ENCODE data around the gene TACC3. TPM values are rescaled to one million over a fixed set of nuclear protein-coding genes. Genes with fewer than 3 reads are reported as not detected.
A peak's percentile ranks its signal among the peaks of the same experiment; 100 is the strongest.

Gene TACC3
- polyA plus RNA-seq, 1 experiment, result 24.0 TPM

DNA sequence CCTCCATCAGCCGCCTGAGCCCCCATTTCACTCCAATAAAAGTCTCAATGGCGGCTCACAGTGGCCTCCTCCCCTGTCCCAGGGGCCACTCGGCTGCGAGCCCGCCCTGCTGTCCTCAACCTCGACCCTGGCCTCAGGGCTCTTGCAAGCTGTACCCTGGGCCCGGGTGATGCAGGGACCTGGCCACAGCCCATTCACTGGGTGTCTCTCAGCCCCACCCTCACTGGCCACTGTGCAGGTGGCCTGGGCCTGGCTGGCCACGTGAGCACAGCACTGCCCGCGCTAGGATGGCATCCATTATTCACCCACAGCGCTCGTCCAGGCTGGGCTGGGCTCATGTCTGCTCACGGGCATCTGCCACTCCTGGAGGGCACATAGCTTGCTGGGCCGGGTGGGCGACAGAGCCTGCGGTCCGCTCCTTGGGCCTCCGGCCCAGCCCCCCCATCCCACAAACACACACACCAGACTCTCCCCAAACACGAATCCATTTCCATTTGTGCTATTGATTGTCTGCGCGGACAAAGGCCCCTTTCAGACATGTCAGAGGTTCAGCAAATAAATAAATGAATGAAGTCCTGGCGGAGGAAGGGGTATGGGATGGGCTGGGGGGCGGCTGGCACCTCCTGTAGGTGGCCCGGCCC, 55.3 kb downstream of the TACC3 start:
- ChIA-PET POLR2A (no interaction called here), CTCF (interaction anchor here (1.5 to 2.0 kb wide), 2 partner anchors 15 to 34 kb away, joined by 4 to 12 read pairs; no protein-coding TSS in a partner anchor)
- Histone ChIP-seq H3K27me3 (ENCODE audit: control insufficient read depth, insufficient read depth, low read length) (no peaks in the 10 kb centered on the region), H3K36me3 (ENCODE audit: control insufficient read depth, insufficient read depth, low read length) (no peaks in the 10 kb centered on the region), H3K4me3 (ENCODE audit: low read depth, low read length) (no peak overlapping the region)
- DNase-seq (ENCODE audit: low read depth), result no peak
- TF ChIP-seq, protein P1, sequence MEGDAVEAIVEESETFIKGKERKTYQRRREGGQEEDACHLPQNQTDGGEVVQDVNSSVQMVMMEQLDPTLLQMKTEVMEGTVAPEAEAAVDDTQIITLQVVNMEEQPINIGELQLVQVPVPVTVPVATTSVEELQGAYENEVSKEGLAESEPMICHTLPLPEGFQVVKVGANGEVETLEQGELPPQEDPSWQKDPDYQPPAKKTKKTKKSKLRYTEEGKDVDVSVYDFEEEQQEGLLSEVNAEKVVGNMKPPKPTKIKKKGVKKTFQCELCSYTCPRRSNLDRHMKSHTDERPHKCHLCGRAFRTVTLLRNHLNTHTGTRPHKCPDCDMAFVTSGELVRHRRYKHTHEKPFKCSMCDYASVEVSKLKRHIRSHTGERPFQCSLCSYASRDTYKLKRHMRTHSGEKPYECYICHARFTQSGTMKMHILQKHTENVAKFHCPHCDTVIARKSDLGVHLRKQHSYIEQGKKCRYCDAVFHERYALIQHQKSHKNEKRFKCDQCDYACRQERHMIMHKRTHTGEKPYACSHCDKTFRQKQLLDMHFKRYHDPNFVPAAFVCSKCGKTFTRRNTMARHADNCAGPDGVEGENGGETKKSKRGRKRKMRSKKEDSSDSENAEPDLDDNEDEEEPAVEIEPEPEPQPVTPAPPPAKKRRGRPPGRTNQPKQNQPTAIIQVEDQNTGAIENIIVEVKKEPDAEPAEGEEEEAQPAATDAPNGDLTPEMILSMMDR (IDR thresholded peaks at IDR 0.05; ENCODE audit: insufficient read depth, low read depth, low read length), result no peak

DNA sequence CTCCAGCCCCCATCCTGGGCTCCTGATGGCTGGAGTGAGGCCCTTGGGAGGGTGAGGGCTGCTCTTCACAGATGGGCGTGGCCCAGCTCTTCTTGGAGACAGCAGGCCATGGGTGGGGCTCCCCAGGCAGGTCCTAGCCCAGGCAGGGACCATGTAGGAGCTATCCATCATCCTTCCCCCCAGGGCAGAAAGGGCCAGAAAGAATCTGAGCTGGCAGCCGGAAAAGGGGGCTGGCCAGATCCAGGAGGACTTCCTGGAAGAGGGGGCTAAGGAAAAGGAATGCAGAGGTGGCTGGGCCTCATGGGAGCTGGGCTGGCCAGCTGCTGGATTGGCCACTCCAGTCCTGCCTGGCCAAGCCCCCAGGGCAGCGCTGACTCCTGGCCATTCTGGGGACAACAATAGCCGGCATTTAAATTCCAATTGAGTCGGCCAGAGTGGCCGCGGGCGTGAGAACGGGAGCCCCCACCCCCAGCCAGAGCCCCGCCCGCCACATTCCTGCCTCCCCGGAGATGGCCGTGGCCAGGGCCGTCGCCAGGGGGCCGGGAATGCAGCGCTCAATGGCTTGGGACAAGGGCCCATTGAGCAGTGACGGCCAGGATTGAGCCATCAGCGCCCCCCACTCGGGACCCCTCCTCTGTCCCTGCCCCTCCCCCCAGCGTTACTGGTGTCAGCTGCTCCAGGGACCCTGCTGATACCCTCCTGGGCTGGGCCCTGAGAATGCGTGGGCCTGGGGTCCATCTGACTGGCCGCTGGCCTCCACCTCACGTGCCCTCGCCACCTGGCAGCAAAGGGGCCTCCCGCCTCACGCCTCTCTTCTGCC, 56.7 kb downstream of the TACC3 start:
- DNase-seq (ENCODE audit: low read depth), result peak; percentile 25
- no peak overlapping the region for H3K4me3 ChIP-seq (ENCODE audit: low read depth, low read length)
- H3K36me3 ChIP-seq (ENCODE audit: control insufficient read depth, insufficient read depth, low read length), result no peaks in the 10 kb centered on the region
- CTCF ChIA-PET, result interaction anchor here (1.1 to 2.0 kb wide), 4 partner anchors 9 to 32 kb away, joined by 4 to 12 read pairs (median 6); no protein-coding TSS in a partner anchor
- TF ChIP-seq, protein P1 (IDR thresholded peaks at IDR 0.05; ENCODE audit: insufficient read depth, low read depth, low read length), result peak; percentile 45
- no peaks in the 10 kb centered on the region for H3K27me3 ChIP-seq (ENCODE audit: control insufficient read depth, insufficient read depth, low read length)
- POLR2A ChIA-PET, result no interaction called here

DNA sequence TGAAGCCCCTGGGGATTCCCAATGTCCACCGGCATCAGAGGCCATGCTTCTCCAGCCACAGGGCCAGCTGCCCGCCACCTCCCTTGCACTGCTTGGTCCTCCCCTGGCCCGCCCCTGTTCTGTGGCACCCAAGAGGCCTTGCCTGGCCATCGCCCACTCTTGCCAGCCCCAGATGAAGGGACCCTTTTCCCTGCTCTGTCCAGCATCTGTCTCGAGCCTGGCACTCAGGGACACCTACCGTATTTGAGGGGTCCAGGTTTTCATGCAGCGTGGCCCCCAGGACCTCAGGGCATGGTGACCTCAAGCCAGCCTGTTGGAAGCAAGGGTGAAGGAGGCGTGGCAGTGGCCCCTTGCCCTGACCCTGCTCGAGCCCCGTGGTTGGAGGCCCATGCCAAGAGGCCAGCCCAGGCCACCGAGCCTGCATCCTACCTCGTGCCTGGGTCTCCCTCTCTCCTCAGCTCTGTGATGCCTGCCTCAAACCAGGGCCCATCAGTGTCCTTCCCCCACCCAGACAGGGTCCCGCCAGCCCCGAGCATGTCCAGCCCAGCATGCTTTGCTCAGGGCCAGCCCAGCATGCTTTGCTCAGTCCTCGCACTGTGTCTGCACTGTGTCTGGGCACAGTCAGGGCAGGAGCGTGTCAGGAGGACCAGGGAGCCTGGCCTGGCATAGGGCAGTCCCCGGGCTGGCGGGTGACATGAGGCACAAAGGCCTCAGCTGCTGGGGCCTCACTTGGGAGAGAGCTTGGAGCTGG, 57.5 kb downstream of the TACC3 start:
- TF ChIP-seq, protein P1 (IDR thresholded peaks at IDR 0.05; ENCODE audit: insufficient read depth, low read depth, low read length), result no peak
- H3K27me3 ChIP-seq (ENCODE audit: control insufficient read depth, insufficient read depth, low read length), result peaks cover 2% of the 10 kb centered on the region; the same call in 1 of the 2 replicates
- H3K4me3 ChIP-seq (ENCODE audit: low read depth, low read length), result no peak overlapping the region
- no peak for DNase-seq (ENCODE audit: low read depth)
- H3K36me3 ChIP-seq (ENCODE audit: control insufficient read depth, insufficient read depth, low read length), result no peaks in the 10 kb centered on the region
- CTCF ChIA-PET, result interaction anchor here (1.1 kb wide), 1 partner anchor 9 kb away, joined by 4 read pairs; no protein-coding TSS in a partner anchor
- POLR2A ChIA-PET, result no interaction called here

DNA sequence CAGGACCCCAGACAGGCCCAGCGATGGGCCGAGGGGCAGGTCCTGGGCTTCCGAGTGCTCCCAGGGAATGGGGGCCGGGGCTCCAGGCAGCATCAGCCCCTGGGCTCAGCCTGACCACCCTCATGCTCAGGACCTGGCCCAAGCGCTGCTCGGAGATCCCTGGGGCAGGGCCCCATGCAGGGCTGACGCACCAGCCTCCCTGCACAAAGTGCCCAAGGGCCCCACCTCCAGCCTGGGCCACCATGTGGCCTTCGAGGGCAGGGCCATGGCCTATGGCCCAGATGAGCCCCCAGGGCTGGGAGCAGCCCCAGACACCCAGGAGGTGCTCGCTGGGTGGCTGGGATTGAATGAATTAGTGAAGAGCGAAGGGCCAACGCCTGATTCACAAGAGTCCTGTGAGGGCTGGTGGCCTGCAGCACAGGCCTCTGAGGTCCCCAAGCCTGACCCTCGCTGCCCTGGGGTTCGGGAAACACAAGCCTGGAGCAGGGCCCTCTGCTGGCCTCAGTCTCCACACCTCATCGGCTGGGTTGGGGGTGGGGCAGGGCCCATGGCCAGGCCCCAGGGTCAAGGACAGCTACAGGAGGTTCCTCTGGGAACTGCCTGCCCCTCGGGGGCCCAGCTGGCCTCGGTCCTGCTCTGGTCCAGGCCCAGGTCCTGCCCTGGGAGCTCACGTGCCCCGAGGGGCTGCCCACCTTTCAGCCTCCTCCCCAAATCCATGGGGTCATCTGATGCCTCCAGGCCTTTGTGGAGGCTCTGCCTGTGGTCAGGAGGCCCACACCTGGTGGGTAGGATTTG, 58.5 kb downstream of the TACC3 start:
- CTCF ChIA-PET, result no interaction called here
- Histone ChIP-seq H3K36me3 (ENCODE audit: control insufficient read depth, insufficient read depth, low read length) (no peaks in the 10 kb centered on the region), H3K4me3 (ENCODE audit: low read depth, low read length) (no peak overlapping the region), H3K27me3 (ENCODE audit: control insufficient read depth, insufficient read depth, low read length) (peaks cover 2% of the 10 kb centered on the region; the same call in 1 of the 2 replicates)
- DNase-seq (ENCODE audit: low read depth), result no peak
- POLR2A ChIA-PET, result no interaction called here
- TF ChIP-seq, protein P1 (IDR thresholded peaks at IDR 0.05; ENCODE audit: insufficient read depth, low read depth, low read length), result no peak
